Activated effector memory CD4-positive, alpha-beta T cell treated with Interleukin-2 at 50 U/mL for 16 hours (primary cell): ENCODE results near the gene FOXI2.

Experiments used
- DNase-seq: peaks from one replicate; pipeline ENCODE4 v3.0.0-alpha.2; 2020

Gene FOXI2

DNA sequence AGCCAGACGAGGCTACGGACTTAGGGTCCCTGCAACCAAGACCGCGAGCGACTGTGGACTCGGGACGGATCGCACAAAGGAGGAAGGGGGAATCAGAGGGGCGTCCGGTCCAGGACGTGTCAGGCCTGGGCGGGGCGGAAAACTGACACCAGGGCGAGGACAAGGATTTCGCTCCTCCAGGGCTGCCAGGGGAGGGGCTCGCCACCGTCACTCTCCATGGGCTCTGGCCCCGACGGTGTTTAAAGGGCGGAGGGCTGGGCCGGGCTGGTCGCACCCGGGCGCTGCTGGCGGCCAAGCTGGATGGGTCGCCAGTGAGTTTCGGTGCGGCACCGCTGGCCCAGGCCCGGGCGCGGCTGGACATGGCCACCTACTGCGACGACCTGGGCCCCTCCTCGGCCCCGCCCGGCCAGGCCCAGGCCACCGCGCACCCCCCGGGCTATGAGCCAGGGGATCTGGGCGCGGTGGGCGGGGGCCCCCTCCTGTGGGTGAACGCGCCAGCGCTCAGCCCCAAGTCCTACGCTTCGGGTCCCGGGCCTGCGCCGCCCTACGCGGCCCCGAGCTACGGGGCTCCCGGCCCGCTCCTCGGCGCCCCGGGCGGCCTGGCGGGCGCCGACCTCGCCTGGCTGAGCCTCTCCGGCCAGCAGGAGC, at the start of gene FOXI2:
FOXI2 (plus strand) TSS at position 271 of the 648 bp plus-strand sequence; CDS start at position 360, 89 bp downstream.
- DNase-seq, result no peak

DNA sequence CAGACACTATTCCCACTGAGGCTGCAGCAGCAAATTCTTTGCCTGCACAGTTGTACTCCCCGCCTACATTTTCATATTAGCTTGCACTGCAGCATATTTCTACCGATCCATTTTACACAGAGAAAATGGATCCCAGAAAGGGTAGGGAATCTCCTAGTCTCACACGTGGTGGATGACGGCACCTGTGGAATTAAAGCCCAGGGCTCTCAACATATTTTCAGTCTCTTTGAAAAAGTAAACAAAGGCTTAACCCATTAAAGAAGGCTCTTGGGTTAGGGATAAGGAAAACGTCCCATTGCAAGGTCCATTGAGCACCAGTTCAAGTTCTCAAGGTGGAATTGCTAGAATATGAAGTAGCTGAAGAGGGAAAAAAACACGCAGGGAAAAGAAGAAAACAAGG, 49.4 kb upstream of the FOXI2 start:
- DNase-seq, result no peak

GRCh38 chr10:127690176-127690835, 46.7 kb upstream of the FOXI2 start:
- no peak for DNase-seq

DNA sequence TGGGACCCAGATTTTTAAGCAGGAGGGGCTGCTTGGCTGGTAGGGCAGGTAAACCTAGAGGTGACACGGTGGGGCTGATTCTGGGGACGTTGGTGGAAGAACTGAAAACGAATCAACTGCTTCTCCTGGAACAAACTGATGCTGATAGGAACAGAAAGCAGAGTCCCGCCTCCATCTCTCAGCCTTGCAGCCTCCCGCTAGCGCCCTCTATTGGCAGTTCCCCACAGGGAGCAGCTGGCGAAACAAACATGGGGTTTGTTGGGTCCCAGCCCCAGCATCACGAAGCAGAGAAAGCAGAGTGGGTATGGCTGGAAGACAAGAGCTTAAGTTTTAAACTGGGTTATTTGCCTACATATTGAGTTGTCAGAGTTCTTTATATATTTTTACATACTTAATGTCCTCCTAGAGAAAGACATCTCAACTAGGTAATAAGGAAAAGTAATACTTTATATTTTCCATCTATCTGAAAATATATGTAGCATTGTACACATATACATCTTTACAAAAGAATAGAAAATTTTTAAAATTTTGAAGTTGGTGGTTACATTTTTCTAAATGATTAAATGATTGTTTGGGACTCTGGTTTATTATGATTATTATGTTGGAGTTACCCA, 42.3 kb upstream of the FOXI2 start:
- no peak for DNase-seq

GRCh38 chr10:127695431-127695830, 41.6 kb upstream of the FOXI2 start:
- no peak for DNase-seq

DNA sequence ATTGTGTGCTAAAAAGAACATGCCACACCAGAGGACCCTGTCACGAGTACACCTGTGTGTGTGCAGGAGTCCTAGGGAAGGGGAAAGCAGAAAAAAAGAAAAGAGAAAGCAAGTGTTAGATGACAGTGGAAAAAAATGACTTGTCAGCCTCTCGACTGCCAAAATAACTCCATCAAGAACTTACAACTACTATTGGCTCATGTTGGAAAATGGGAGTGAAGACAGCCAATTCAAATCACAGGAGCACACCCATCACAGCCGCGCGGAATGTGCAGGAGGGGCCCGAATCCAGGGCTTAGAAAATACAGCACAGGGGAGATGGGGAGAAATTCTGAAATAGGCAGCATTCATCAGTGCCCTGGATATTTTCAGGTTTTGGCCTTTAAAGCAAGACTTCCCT, 38.1 kb upstream of the FOXI2 start:
- DNase-seq, result no peak

- no peak for DNase-seq
Measured at GRCh38 chr10:127699311-127699710, 37.7 kb upstream of the FOXI2 start.

DNA sequence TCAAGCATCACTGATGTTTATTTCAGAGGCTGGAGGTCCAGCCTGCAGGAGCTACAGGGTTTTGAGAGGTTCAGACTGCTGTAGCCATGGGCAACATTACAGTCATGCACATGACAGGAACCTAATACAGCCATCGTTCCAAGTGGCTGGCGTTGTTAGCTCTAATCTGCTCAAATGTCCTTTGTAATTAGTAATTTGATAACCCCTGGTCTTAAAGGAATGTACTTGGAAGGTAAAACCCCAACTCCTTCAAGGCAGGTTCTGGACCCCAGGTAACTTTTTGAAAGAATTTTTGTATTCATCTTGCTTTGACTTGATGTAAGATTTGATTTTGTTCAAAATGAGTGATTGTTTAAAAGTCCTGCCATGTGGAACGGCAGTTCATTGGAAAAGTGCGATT, 34.7 kb upstream of the FOXI2 start:
- no peak for DNase-seq

- no peak for DNase-seq
Measured at GRCh38 chr10:127715249-127715648, 21.7 kb upstream of the FOXI2 start.

DNA sequence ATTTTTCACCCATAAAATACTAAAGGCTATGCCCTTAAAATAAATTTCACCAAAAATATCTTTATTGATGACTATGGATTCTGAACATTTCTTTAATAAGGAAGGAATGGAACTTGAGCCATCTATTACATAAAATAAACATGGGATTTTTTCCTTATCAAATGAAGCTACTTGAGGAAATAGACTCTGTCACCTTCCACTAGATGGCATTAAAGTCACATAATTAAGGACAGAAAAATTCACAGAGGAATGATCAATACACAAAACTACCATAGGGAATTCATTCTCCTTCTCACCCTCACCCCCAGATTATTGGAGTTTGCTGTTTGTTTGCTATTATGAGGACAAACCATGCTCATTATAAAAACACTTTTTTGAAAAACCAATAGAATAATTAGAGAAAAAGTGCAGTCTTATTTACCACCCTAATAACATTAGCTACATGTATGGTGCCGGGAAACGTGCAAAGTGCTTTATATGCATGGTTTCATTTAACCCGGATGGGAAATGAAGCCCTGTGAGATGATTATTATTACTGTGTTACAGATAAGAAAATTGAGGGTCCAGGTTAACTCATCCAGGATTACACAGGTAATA, 21.1 kb upstream of the FOXI2 start:
- no peak for DNase-seq

- no peak for DNase-seq
Measured at GRCh38 chr10:127720142-127720541, 16.8 kb upstream of the FOXI2 start.

GRCh38 chr10:127720903-127721302, 16.1 kb upstream of the FOXI2 start:
- no peak for DNase-seq

DNA sequence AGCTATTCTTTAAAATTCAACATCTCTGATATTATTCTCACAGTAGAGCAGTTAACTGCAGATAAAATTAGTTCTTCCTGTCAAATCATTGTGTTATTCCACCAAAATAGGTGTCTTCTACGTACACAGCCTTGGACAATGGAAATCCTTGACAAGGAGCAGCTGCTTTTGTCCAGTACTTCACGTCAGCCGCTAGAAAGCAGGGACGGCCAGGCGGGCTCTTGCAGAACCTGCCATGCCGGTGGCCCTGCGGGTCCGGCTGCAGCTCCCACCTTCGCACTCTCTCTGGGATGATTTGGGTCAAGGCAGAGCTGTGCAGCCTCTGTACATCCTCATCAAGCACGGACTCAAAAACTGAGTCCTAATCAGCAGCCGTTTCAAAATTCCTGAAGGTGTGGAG, 2.2 kb upstream of the FOXI2 start:
- DNase-seq, result no peak

GRCh38 chr10:127735156-127735555, 1.8 kb upstream of the FOXI2 start:
- DNase-seq, result no peak

DNA sequence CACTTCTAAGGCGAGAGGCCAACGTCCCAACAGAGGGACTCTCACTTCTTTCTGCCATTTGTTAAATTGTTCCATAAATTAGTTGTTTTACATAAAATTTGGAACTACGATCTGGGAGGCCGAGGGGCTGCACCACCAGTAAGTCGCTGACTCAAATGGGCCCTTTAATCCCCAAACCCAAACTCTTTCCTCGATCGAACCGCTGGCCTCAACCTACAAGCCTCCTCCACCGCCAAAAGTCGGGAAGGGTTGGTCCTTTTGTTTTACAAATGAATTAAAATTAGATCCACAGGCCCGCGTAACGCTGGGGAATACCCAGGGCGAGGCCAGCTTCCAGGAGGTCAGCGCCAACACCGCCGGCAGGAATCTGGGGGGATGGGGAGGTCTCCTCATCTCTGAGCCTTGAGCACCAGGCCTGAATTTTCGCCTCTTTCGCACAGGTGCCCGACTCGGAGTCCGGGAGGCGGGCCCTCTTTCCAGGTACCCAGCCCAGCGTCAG, 1.2 kb upstream of the FOXI2 start:
- DNase-seq, result no peak

DNA sequence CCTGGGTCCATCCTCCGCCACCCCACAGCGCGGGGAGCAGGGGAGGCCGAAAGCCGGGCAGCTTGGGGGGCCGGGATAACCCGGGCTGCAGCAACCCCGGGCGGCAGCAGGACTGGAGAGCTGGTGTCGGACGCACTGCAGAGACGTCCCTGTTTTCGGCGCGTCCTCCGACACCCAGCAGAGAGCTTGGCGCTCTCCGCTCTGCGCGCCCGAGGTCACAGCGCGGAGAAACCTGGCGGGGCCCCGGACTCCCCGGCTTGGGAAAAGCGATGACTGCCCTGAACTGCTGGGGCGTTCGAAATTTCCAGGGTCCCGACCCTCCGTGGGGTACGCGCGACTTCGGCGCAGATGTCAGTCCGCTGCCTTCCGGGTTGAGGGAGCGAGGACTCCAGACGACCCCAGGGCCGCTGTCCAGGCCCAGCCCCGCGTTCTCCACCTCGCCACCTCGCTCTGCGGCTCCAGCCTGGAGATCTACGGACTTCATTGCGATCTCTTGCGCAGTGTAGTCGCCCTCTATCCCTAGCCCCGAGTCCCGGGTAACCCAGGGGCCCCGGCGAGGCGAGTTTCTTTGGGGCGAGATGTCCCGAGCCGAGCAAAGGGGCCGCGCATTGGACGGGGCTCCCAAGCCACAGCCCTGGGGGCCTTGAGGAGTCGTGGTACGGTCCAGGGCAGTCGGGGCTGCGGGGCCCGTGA, 617 bp upstream of the FOXI2 start:
- DNase-seq, result no peak

GRCh38 chr10:127737563-127738511, 852 bp downstream of the FOXI2 start:
- no peak for DNase-seq

- no peak for DNase-seq
Measured at GRCh38 chr10:127738512-127739424, 1.8 kb downstream of the FOXI2 start.

DNA sequence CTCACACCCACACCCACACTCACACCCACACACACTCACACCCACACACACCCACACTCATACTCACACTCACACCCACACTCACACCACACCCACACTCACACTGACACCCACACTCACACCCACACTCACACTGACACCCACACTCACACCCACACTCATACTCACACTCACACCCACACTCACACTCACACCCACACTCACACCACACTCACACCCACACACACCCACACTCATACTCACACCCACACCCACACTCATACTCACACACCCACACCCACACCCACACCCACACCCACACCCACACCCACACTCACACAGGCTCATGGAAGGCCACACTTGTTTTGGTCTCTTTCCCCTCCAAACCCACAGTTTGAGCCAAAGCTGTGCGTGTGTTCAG, 2.9 kb downstream of the FOXI2 start:
- DNase-seq, result no peak

- DNase-seq, result no peak
Measured at GRCh38 chr10:127740596-127740995, 3.6 kb downstream of the FOXI2 start.

DNA sequence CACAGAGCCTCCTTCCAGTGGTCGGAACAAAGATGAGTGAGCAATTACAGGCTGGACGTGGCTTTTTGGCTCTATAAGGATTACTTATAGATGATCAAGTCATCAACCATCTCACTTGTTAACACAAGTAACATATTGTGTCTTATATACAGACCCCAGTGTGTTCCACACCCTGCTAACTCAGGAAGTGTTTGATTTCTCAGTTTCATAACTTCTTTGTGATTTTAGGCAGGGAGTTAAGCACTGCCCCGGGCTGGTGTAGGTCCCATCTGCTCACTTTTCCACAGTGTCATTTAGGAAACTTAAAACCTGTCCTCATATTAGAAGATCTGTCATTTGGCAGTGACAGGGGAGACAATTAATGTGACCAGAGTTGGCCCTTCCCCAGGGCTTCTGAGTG, 6.2 kb downstream of the FOXI2 start:
- DNase-seq, result no peak
